NCI-H128 (cell line): ENCODE data around the gene TBX10.

ENCODE experiments used
- DNase-seq: peaks from one replicate; lab custom pipeline; 2025; ENCODE audit not compliant: unreplicated experiment; lab: John Stamatoyannopoulos, UW

TBX10 gene

GRCh38 chr11:67617243-67617953 lies 22.2 kb downstream of the TBX10 start:
- DNase-seq: no peak

GRCh38 chr11:67616431-67617242 lies 22.9 kb downstream of the TBX10 start:
- DNase-seq: no peak

- no peak for DNase-seq
Observed at GRCh38 chr11:67615728-67616430, 23.7 kb downstream of the TBX10 start.

- DNase-seq: no peak
Observed at GRCh38 chr11:67614730-67615714, 24.5 kb downstream of the TBX10 start.

GRCh38 chr11:67613960-67614715 lies 25.4 kb downstream of the TBX10 start:
- DNase-seq: no peak

- DNase-seq: no peak
Observed at GRCh38 chr11:67613313-67613959, 26.1 kb downstream of the TBX10 start.

- no peak for DNase-seq
Observed at GRCh38 chr11:67612751-67613150, 26.8 kb downstream of the TBX10 start.

- no peak for DNase-seq
Observed at GRCh38 chr11:67611704-67612587, 27.6 kb downstream of the TBX10 start.

GRCh38 chr11:67611165-67611564 lies 28.4 kb downstream of the TBX10 start:
- DNase-seq: no peak

GRCh38 chr11:67610302-67610868 lies 29.2 kb downstream of the TBX10 start:
- no peak for DNase-seq

GRCh38 chr11:67609316-67609715 lies 30.2 kb downstream of the TBX10 start:
- no peak for DNase-seq

- DNase-seq: no peak
Observed at GRCh38 chr11:67608486-67608885, 31.1 kb downstream of the TBX10 start.

- DNase-seq: no peak
Observed at GRCh38 chr11:67607507-67607906, 32.1 kb downstream of the TBX10 start.

GRCh38 chr11:67606492-67607295 lies 32.9 kb downstream of the TBX10 start, which contains the start of gene NDUFV1:
NDUFV1 (plus strand) TSS chr11:67606936; CDS start chr11:67607005, 69 bp downstream.
- DNase-seq: peak; percentile 92

GRCh38 chr11:67606093-67606491 lies 33.5 kb downstream of the TBX10 start:
- DNase-seq: no peak

GRCh38 chr11:67605231-67606011 lies 34.1 kb downstream of the TBX10 start:
- DNase-seq: no peak
